GM19452 (cell line): ENCODE results near the gene CFAP298.
"Not testable (repeated sequence)": the region's sequence is repeated elsewhere in the genome, so short reads cannot be mapped to it uniquely, and the experiment has no call there.

ENCODE experiments used
- ATAC-seq: cut with Tn5 transposase; IDR thresholded peaks from one replicate; pipeline ENCODE4 v1.9.1; 2021; ENCODE audit not compliant: unreplicated experiment

CFAP298 gene

GRCh38 chr21:32569261-32570230, 42.6 kb downstream of the CFAP298 start:
- peak; percentile 93 for ATAC-seq

GRCh38 chr21:32567626-32568025, 44.6 kb downstream of the CFAP298 start:
- no peak for ATAC-seq

GRCh38 chr21:32566741-32567389, 45.3 kb downstream of the CFAP298 start:
- ATAC-seq: no peak

- no peak for ATAC-seq
These were observed 46.2 kb downstream of the CFAP298 start for GRCh38 chr21:32565856-32566465.

GRCh38 chr21:32562915-32563314, 49.3 kb downstream of the CFAP298 start:
- ATAC-seq: no peak

- ATAC-seq: no peak
These were observed 49.8 kb downstream of the CFAP298 start for GRCh38 chr21:32562426-32562825.

GRCh38 chr21:32561476-32561875, 50.7 kb downstream of the CFAP298 start:
- ATAC-seq: not testable (repeated sequence)

GRCh38 chr21:32560896-32561295, 51.3 kb downstream of the CFAP298 start:
- ATAC-seq: no peak

- ATAC-seq: no peak
These were observed 53.1 kb downstream of the CFAP298 start for GRCh38 chr21:32559006-32559610.

GRCh38 chr21:32558106-32558505, 54.1 kb downstream of the CFAP298 start:
- ATAC-seq: no peak

GRCh38 chr21:32554832-32555638, 57.1 kb downstream of the CFAP298 start:
- ATAC-seq: no peak

- no peak for ATAC-seq
These were observed 62.3 kb downstream of the CFAP298 start for GRCh38 chr21:32549886-32550285.

- ATAC-seq: no peak
These were observed 62.7 kb downstream of the CFAP298 start for GRCh38 chr21:32549440-32549839.
